Sigmoid colon (tissue), 7 donors: ENCODE measurements around the gene ERGIC1. TPM values are rescaled to one million over a fixed set of nuclear protein-coding genes. Genes with fewer than 3 reads are reported as not detected.
A peak's percentile ranks its signal among the peaks of the same experiment; 100 is the strongest.

Experiments used
- DNase-seq: peaks from one replicate; pipeline ENCODE4 v3.0.0-alpha.2; 2019
- H3K27ac ChIP-seq, 4 donors: fragments of 200-600 bp; sonication (generic); one replicate each; pipeline ENCODE4 v1.5.1; 2016 to 2019; ENCODE audit warnings: mild to moderate bottlenecking in 1 of 4
- H3K27me3 ChIP-seq, 3 donors: fragments of 200-600 bp; sonication (generic); one replicate each; pipeline ENCODE4 v1.5.1; 2019; ENCODE audit warnings: mild to moderate bottlenecking in 1 of 3
- H3K36me3 ChIP-seq, 4 donors: fragments of 200-600 bp; sonication (generic); one replicate each; pipeline ENCODE4 v1.5.1; 2016 to 2019
- H3K4me1 ChIP-seq, 4 donors: fragments of 200-600 bp; sonication (generic); one replicate each; pipeline ENCODE4 v1.5.1; 2017 to 2019
- H3K4me3 ChIP-seq, 4 donors: fragments of 200-600 bp; sonication (generic); one replicate each; pipeline ENCODE4 v1.5.1; 2017 to 2019; ENCODE audit warnings: mild to moderate bottlenecking in 2 of 4, moderate library complexity in 1 of 4
- H3K9me3 ChIP-seq, 4 donors: fragments of 200-600 bp in 3 of 4; sonication (generic) in 3 of 4; one replicate each; pipeline versions ENCODE4 v1.5.1 to v1.6.1; 2013 to 2019
- EP300 ChIP-seq, 4 donors: sonication (generic); formaldehyde crosslinking; IDR thresholded peaks; one replicate each; pipeline ENCODE4 v1.6.1; 2017; ENCODE audit warnings: antibody characterized with exemption in 4 of 4
- POLR2A ChIP-seq, 2 donors: fragments of 450-650 bp; IDR thresholded peaks; one replicate each; pipeline ENCODE4 v1.6.1; 2016; ENCODE audit warnings: antibody characterized with exemption in 2 of 2, mild to moderate bottlenecking in 2 of 2, moderate library complexity in 2 of 2
- POLR2AphosphoS5 ChIP-seq, 4 donors: sonication (generic); formaldehyde crosslinking; IDR thresholded peaks; one replicate each; pipeline ENCODE4 v1.6.1; 2017; ENCODE audit warnings: antibody characterized with exemption in 4 of 4
- WGBS, 2 donors: extraction: QIAGEN DNeasy Blood & Tissue Kit; methylation state at CpG; one replicate each; pipeline ENCODE4 v1.1.7; 2013; 5-methylcytosine and 5-hydroxymethylcytosine counted together
- intact Hi-C: fragments of 100-400 bp; cut with DNase I; formaldehyde crosslinking; loops from one replicate; pipeline ENCODE4 v1.15.1; 2023
- polyA plus RNA-seq, 3 donors: library from polyadenylated mRNA; stranded (reverse); fragments of 200-250 nt; gene quantifications; one replicate each; pipeline ENCODE4 v1.2.3, GENCODE V29; 2013
- total RNA-seq, 4 donors: library from RNA; depleted of rRNA; stranded (reverse); fragments of >200 nt; gene quantifications; one replicate each; pipeline ENCODE4 v1.1.0, GENCODE V29; 2016
- TF ChIP-seq, protein P1 (sequence below), 4 experiments: fragments of 450-650 bp in 3 of 4; fragments of 200-600 bp in 1 of 4; IDR thresholded peaks; one replicate each; pipeline ENCODE4 v1.5.1; 2016 to 2019; ENCODE audit warnings: antibody characterized with exemption in 4 of 4, mild to moderate bottlenecking in 3 of 4, moderate library complexity in 2 of 4
- donor health status: healthy with polysubstance abuse.
- donor health status: Bipolar disorder and iron deficiency.
- donor health status: healthy.

The ERGIC1 gene
- total and polyA plus RNA-seq, 7 donors: 80.6 to 160 (median 117) TPM

DNA sequence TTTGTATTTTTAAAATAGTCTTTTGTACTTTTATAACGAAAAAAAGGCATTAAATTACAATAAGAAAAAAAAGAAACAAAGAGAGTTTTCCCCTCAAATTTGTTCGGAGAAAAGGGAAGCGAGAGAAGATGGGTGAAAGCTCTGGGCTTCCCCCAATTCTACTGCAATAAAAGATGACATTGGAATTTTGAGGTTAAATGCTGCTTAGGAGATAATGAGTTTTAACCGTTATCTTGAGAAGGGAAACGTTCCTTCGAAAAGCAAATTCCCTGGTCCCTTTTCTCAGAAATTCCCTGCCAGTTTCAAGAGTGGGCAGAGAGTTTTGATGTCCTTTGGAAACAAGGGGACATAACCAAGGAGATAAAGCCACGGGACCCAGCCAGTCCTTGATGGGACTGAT lies 18.4 kb upstream of the ERGIC1 start:
- no peak overlapping the region for H3K4me3 ChIP-seq
- WGBS, 2 donors: 79 to 90% methylated on average over 7 of the region's 7 CpGs
- no peaks in the 10 kb centered on the region for H3K27me3 ChIP-seq
- intact Hi-C loops: no loop called here
- H3K36me3 ChIP-seq: no peaks in the 10 kb centered on the region
- H3K27ac ChIP-seq: no peak overlapping the region
- no peaks in the 10 kb centered on the region for H3K9me3 ChIP-seq
- H3K4me1 ChIP-seq: peaks cover 0 to 6% (median 0%) of the 10 kb centered on the region in 4 donors
- DNase-seq: no peak
- TF ChIP-seq EP300 (IDR thresholded peaks at IDR 0.05) (no peak), POLR2AphosphoS5 (IDR thresholded peaks at IDR 0.05) (no peak), POLR2A (IDR thresholded peaks at IDR 0.05) (no peak)
- TF ChIP-seq, protein P1, sequence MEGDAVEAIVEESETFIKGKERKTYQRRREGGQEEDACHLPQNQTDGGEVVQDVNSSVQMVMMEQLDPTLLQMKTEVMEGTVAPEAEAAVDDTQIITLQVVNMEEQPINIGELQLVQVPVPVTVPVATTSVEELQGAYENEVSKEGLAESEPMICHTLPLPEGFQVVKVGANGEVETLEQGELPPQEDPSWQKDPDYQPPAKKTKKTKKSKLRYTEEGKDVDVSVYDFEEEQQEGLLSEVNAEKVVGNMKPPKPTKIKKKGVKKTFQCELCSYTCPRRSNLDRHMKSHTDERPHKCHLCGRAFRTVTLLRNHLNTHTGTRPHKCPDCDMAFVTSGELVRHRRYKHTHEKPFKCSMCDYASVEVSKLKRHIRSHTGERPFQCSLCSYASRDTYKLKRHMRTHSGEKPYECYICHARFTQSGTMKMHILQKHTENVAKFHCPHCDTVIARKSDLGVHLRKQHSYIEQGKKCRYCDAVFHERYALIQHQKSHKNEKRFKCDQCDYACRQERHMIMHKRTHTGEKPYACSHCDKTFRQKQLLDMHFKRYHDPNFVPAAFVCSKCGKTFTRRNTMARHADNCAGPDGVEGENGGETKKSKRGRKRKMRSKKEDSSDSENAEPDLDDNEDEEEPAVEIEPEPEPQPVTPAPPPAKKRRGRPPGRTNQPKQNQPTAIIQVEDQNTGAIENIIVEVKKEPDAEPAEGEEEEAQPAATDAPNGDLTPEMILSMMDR (IDR thresholded peaks at IDR 0.05): no peak

DNA sequence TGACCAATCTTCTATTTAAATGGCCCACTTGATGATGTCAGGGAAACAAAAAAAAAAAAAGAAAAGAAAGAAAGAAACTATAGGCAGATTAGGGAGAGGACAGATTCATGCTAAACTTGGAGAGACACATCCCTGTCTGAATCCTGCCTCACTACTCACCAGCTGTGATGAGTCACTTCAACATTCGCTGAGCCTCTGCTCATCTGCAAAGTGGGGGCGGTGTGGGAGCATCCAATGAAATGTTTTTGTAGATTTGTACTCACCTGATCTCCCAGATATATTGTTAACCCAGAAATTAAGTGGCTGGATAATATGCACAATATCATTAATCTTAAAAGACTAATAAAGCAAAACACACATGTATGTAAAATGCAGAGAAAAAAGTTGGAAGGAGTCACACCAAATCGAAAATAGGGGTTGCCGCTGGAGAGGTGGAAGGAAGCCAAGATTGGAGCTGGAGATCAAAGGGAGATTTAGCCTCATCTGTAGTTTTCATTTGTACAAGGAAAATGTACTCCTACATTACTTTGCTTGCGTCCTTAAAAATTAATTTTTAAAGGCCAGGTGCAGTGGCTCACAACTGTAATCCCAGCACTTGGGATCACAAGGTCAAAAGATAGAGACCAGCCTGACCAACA lies 17.0 kb upstream of the ERGIC1 start:
- DNase-seq: no peak
- H3K9me3 ChIP-seq: no peaks in the 10 kb centered on the region
- H3K4me3 ChIP-seq: no peak overlapping the region
- TF ChIP-seq, protein P1 (IDR thresholded peaks at IDR 0.05): no peak
- TF ChIP-seq POLR2AphosphoS5 (IDR thresholded peaks at IDR 0.05) (peak in 1 of 4 donors; percentile 22), EP300 (IDR thresholded peaks at IDR 0.05) (no peak), POLR2A (IDR thresholded peaks at IDR 0.05) (no peak)
- no peaks in the 10 kb centered on the region for H3K36me3 ChIP-seq
- H3K4me1 ChIP-seq: peaks cover 0 to 6% (median 0%) of the 10 kb centered on the region in 4 donors
- intact Hi-C loops: no loop called here
- 57 to 76% methylated on average over 5 of the region's 5 CpGs for WGBS, 2 donors
- peak overlapping the region in 1 of 4 donors; percentile 29 for H3K27ac ChIP-seq
- no peaks in the 10 kb centered on the region for H3K27me3 ChIP-seq

DNA sequence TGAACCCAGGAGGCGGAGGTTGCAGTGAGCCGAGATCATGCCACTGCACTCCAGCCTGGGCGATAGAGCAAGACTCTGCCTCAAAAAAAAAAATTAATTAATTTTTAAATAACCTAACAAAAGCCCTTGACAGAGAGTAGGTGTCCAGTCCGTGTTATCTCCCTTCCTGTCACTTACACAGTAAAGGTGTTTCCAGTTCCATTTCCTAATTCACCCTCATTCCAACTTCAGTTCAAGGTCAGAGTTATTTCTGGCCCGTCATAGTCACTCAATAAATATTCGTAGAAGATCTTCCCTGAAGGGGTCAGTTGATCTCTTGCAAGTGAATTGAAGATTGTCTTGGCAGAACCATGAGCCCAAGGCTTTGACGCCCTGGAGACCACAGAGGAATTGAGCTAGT lies 16.4 kb upstream of the ERGIC1 start:
- Histone ChIP-seq H3K36me3 (no peaks in the 10 kb centered on the region), H3K4me3 (no peak overlapping the region), H3K27me3 (no peaks in the 10 kb centered on the region), H3K27ac (no peak overlapping the region), H3K9me3 (no peaks in the 10 kb centered on the region), H3K4me1 (peaks cover 0 to 6% (median 0%) of the 10 kb centered on the region in 4 donors)
- intact Hi-C loops: no loop called here
- no peak for TF ChIP-seq EP300 (IDR thresholded peaks at IDR 0.05)
- no peak for TF ChIP-seq POLR2AphosphoS5 (IDR thresholded peaks at IDR 0.05)
- no peak for TF ChIP-seq POLR2A (IDR thresholded peaks at IDR 0.05)
- TF ChIP-seq, protein P1 (IDR thresholded peaks at IDR 0.05): no peak
- whole genome bisulfite sequencing, 2 donors: 90 to 94% methylated on average over 7 of the region's 7 CpGs
- DNase-seq: no peak

DNA sequence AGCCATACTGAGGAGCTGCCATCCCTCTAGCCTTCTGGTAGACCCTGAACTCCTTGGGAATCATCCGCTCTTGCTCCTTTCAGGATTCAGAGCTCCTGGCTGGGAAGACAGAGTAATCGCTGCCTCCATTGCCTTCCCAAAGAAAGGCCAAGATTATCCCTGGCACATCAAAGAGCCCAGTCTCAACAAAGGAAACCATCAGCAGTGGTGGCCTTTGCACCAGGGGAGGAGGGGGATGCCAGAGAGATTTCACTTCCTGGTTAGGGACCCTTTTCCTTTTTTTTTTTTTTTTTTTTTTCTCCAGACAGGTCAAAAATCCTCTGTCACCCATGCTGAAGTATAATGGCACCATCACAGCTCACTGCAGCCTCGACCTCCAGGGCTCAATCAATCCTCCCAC lies 16.0 kb upstream of the ERGIC1 start:
- intact Hi-C loops: no loop called here
- TF ChIP-seq POLR2AphosphoS5 (IDR thresholded peaks at IDR 0.05) (no peak), EP300 (IDR thresholded peaks at IDR 0.05) (no peak), POLR2A (IDR thresholded peaks at IDR 0.05) (no peak)
- TF ChIP-seq, protein P1 (IDR thresholded peaks at IDR 0.05): no peak
- WGBS, 2 donors: 93 to 97% methylated on average over 3 of the region's 3 CpGs
- no peak overlapping the region for H3K4me3 ChIP-seq
- H3K36me3 ChIP-seq: no peaks in the 10 kb centered on the region
- no peak overlapping the region for H3K27ac ChIP-seq
- no peak for DNase-seq
- H3K4me1 ChIP-seq: peaks cover 0 to 6% (median 0%) of the 10 kb centered on the region in 4 donors
- no peaks in the 10 kb centered on the region for H3K27me3 ChIP-seq
- no peaks in the 10 kb centered on the region for H3K9me3 ChIP-seq

DNA sequence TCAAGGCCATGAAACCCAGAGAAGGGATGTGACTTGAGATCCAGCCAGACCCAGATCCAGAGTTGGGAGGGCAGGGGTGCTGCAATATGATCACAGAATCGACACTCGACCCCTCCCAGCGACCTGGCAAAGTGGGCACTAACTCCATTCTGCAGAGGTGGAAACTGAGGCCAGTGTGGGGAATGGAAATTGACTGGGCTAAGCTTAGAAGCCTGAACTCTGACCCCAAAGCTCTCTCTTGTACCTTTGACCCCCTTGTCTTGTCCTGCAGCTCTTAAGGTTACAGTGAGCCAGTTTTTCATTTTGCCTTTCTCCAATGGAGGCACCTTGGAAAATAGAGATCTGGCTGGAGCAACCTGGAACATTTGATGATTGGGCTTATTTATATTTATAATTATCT lies 14.5 kb upstream of the ERGIC1 start:
- Histone ChIP-seq H3K4me1 (peaks cover 0 to 6% (median 0%) of the 10 kb centered on the region in 4 donors), H3K36me3 (no peaks in the 10 kb centered on the region), H3K9me3 (no peaks in the 10 kb centered on the region), H3K27me3 (no peaks in the 10 kb centered on the region), H3K4me3 (no peak overlapping the region), H3K27ac (no peak overlapping the region)
- 88 to 90% methylated on average over 3 of the region's 3 CpGs for WGBS, 2 donors
- intact Hi-C loops: no loop called here
- TF ChIP-seq EP300 (IDR thresholded peaks at IDR 0.05): no peak
- TF ChIP-seq POLR2A (IDR thresholded peaks at IDR 0.05): no peak
- TF ChIP-seq, protein P1 (IDR thresholded peaks at IDR 0.05): no peak
- no peak for TF ChIP-seq POLR2AphosphoS5 (IDR thresholded peaks at IDR 0.05)
- DNase-seq: no peak
